ENCODE results near the gene SPEF1. TPM values are rescaled to one million over a fixed set of nuclear protein-coding genes. Genes with fewer than 3 reads are reported as not detected.

Gene SPEF1
- total and polyA plus RNA-seq, 2 of the 13 experiments (the other 11 are each of a cell fraction or from before 2014, with no cell fraction given), result 0.11 to 0.27 TPM

- TF ChIP-seq ZNF768 (CRISPR knock-in tag; IDR thresholded peaks at IDR 0.05) (peak; percentile 89), SALL1 (CRISPR knock-in tag; IDR thresholded peaks at IDR 0.05) (peak; percentile 98), ZNF687 (CRISPR knock-in tag; IDR thresholded peaks at IDR 0.05) (peak; percentile 100), HOXA9 (CRISPR knock-in tag; IDR thresholded peaks at IDR 0.05; ENCODE audit: borderline replicate concordance) (peak; percentile 93), PHF20 (CRISPR knock-in tag; IDR thresholded peaks at IDR 0.05) (peak; percentile 72; the same call in 1 of the 2 replicates), NR2F6 (IDR thresholded peaks at IDR 0.05) (no peak; the same call in 1 of the 2 replicates), NR2F6 (CRISPR knock-in tag; IDR thresholded peaks at IDR 0.05) (peak; percentile 82), ZNF30 (CRISPR knock-in tag; IDR thresholded peaks at IDR 0.05) (no peak), ZNF124 (CRISPR knock-in tag; IDR thresholded peaks at IDR 0.05) (peak; percentile 28; the same call in 1 of the 2 replicates), GABPA (IDR thresholded peaks at IDR 0.05; ENCODE audit: low read depth, low read length) (no peak), GABPA (CRISPR knock-in tag; IDR thresholded peaks at IDR 0.05; ENCODE audit: low read depth) (peak; percentile 7; the same call in 1 of the 2 replicates), ZNF644 (CRISPR knock-in tag; IDR thresholded peaks at IDR 0.05; ENCODE audit: low read depth) (peak; percentile 80), SP140L (CRISPR knock-in tag; IDR thresholded peaks at IDR 0.05; ENCODE audit: borderline replicate concordance) (0 out of 2 replicates have a peak, but pooled peaks have one; percentile 14), ZBTB2 (CRISPR knock-in tag; IDR thresholded peaks at IDR 0.05; ENCODE audit: low read depth) (peak; percentile 63; the same call in 1 of the 2 replicates), ZBED4 (CRISPR knock-in tag; IDR thresholded peaks at IDR 0.05; ENCODE audit: borderline replicate concordance) (peak; percentile 94), MXI1 (IDR thresholded peaks at IDR 0.05; ENCODE audit: borderline replicate concordance, low read depth, low read length) (peak; percentile 94; the same call in 2 of the 3 replicates), CHD4 (IDR thresholded peaks at IDR 0.05; ENCODE audit: borderline replicate concordance, low read length) (peak; percentile 87; the same call in 1 of the 2 replicates), ZNF557 (CRISPR knock-in tag; IDR thresholded peaks at IDR 0.05) (no peak; the same call in 1 of the 2 replicates)
- TF ChIP-seq, protein P1, sequence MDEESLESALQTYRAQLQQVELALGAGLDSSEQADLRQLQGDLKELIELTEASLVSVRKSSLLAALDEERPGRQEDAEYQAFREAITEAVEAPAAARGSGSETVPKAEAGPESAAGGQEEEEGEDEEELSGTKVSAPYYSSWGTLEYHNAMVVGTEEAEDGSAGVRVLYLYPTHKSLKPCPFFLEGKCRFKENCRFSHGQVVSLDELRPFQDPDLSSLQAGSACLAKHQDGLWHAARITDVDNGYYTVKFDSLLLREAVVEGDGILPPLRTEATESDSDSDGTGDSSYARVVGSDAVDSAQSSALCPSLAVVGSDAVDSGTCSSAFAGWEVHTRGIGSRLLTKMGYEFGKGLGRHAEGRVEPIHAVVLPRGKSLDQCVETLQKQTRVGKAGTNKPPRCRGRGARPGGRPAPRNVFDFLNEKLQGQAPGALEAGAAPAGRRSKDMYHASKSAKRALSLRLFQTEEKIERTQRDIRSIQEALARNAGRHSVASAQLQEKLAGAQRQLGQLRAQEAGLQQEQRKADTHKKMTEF (CRISPR knock-in tag; IDR thresholded peaks at IDR 0.05), result peak; percentile 99
Observed at GRCh38 chr20:3811467-3812258, 30.4 kb upstream of the SPEF1 start (continued).
